Motor neuron (in vitro differentiated cells): ENCODE data around the gene SCN2B. TPM values are rescaled to one million over a fixed set of nuclear protein-coding genes. Genes with fewer than 3 reads are reported as not detected.

Experiments used
- total RNA-seq, 8 experiments: library from RNA; unstranded; fragments of 300-600 nt; gene quantifications; 2 replicates each; pipeline versions ENCODE4 v1.2.3 to v1.2.4, GENCODE V29; 2022

Gene SCN2B
- total RNA-seq, 8 experiments from 2014 or later = 0.08 to 3.4 (median 0.22) TPM

Other genes starting within 250 kb of the SCN2B start
- under 1 TPM in 7 of 8 experiments, not detected in 1; 0.11 to 0.95 (median 0.15) TPM for gene TMPRSS13, start 247.2 kb downstream of the SCN2B start, total RNA-seq
- 1 to 10 TPM in 4 of 8 experiments, under 1 TPM in 3, not detected in 1; 0.33 to 3.4 (median 1.0) TPM for gene IL10RA, start 190.2 kb downstream of the SCN2B start, total RNA-seq
- 1 to 10 TPM in 3 of 8 experiments, under 1 TPM in 4, not detected in 1; 0.13 to 5.2 (median 0.88) TPM for gene TMPRSS4, start 99.6 kb downstream of the SCN2B start, total RNA-seq
- under 1 TPM in 5 of 8 experiments, not detected in 3; 0.09 to 0.52 (median 0.17) TPM for gene SMIM35, start 89.7 kb downstream of the SCN2B start, total RNA-seq
- gene SCN4B, start 23.8 kb downstream of the SCN2B start, total RNA-seq = 1 to 10 TPM in 3 of 8 experiments, under 1 TPM in 5; 0.37 to 8.6 (median 0.93) TPM
- gene JAML, start 48.4 kb upstream of the SCN2B start, total RNA-seq = 1 to 10 TPM in 5 of 8 experiments, under 1 TPM in 2, not detected in 1; 0.13 to 3.1 (median 1.4) TPM
- 1 to 10 TPM in 3 of 8 experiments, under 1 TPM in 3, not detected in 2; 0.08 to 6.2 (median 0.75) TPM for gene MPZL3, start 75.7 kb upstream of the SCN2B start, total RNA-seq
- 10 to 100 TPM in 1 of 8 experiments, 1 to 10 TPM in 2, under 1 TPM in 3, not detected in 2; 0.29 to 51.4 (median 1.0) TPM for gene MPZL2, start 87.7 kb upstream of the SCN2B start, total RNA-seq
- 1 to 10 TPM in 1 of 8 experiments, under 1 TPM in 3, not detected in 4; 0.17 to 1.2 (median 0.43) TPM for gene CD3E, start 128.1 kb upstream of the SCN2B start, total RNA-seq
- not detected for gene CD3D, start 166.1 kb upstream of the SCN2B start, total RNA-seq
- gene CD3G, start 167.7 kb upstream of the SCN2B start, total RNA-seq = under 1 TPM in 3 of 8 experiments, not detected in 5; 0.24 to 0.71 (median 0.52) TPM
- 10 to 100 TPM; 25.3 to 57.3 (median 39.1) TPM for gene UBE4A, start 183.0 kb upstream of the SCN2B start, total RNA-seq
- gene ATP5MG, start 225.0 kb upstream of the SCN2B start, total RNA-seq = 100 to 1,000 TPM; 145 to 207 (median 182) TPM